ENCODE data around the gene MAPKAPK2.

MAPKAPK2 gene

DNA sequence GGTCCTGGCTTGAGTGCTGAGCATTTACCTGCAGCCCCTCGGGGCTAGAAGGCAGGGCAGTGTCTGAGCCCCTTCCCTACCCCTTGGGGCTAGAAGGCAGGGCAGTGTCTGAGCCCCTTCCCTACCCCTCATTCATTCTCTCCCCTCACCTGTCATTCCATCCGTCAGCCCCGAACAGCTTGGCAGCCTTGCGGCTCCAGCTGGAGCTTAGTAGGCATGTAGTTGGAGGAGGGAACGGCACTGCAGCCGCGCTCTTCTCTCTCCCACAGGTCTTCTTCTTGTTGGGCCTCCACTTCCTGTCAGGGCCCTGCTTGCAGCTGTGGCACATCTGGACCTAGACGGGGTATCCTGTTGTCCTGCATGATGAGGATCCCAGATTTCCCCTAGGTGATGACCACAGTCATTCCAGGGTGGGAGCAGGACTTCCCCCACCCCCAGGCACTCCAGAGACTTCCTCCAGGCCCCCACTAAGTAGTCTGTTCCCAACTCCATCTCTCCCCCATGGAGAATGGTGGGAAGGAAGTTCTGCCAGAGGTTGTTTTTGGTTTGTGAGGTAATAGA, 22.2 kb downstream of the MAPKAPK2 start:
- TF ChIP-seq, protein P1, sequence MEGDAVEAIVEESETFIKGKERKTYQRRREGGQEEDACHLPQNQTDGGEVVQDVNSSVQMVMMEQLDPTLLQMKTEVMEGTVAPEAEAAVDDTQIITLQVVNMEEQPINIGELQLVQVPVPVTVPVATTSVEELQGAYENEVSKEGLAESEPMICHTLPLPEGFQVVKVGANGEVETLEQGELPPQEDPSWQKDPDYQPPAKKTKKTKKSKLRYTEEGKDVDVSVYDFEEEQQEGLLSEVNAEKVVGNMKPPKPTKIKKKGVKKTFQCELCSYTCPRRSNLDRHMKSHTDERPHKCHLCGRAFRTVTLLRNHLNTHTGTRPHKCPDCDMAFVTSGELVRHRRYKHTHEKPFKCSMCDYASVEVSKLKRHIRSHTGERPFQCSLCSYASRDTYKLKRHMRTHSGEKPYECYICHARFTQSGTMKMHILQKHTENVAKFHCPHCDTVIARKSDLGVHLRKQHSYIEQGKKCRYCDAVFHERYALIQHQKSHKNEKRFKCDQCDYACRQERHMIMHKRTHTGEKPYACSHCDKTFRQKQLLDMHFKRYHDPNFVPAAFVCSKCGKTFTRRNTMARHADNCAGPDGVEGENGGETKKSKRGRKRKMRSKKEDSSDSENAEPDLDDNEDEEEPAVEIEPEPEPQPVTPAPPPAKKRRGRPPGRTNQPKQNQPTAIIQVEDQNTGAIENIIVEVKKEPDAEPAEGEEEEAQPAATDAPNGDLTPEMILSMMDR (IDR thresholded peaks at IDR 0.05; ENCODE audit: unreplicated experiment in 3 of 3), result no peak
- H3K4me3 Mint-ChIP-seq, result peak overlapping the region in 2 of 3 experiments; percentile 29 to 48
- peak overlapping the region; percentile 90 to 95 (median 94) for H3K27ac Mint-ChIP-seq
- H3K27me3 Mint-ChIP-seq (ENCODE audit: low read depth), result no peaks in the 10 kb centered on the region
- H3K9me3 Mint-ChIP-seq, result no peaks in the 10 kb centered on the region
- no peaks in the 10 kb centered on the region for H3K36me3 Mint-ChIP-seq (ENCODE audit: low read depth)
- peaks cover 90% of the 10 kb centered on the region for H3K4me1 Mint-ChIP-seq

DNA sequence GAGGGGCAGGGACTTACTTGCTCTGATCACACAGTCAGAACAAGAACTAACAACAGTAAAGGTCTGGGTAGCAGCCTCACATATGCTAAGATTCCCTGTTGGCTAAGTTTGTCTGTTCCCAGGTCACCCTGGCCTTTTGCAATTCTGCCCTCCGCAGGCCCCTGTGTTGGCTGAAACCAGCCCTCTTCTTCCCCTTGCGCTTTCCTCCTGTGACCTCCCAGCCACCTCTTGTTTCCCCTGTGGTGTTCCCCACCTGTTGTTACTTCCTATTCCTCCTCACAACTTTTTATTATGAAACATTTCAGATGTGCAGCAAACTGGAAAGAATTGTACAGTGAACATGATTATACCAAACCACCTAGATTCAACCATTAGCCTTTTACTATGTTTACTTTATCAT, 23.4 kb downstream of the MAPKAPK2 start:
- peak overlapping the region; percentile 1 to 45 (median 11) for H3K4me3 Mint-ChIP-seq
- TF ChIP-seq, protein P1 (IDR thresholded peaks at IDR 0.05; ENCODE audit: unreplicated experiment in 3 of 3), result no peak
- no peaks in the 10 kb centered on the region for H3K9me3 Mint-ChIP-seq
- peak overlapping the region; percentile 56 to 94 (median 90) for H3K27ac Mint-ChIP-seq
- H3K27me3 Mint-ChIP-seq (ENCODE audit: low read depth), result no peaks in the 10 kb centered on the region
- H3K4me1 Mint-ChIP-seq, result peaks cover 86% of the 10 kb centered on the region
- H3K36me3 Mint-ChIP-seq (ENCODE audit: low read depth), result no peaks in the 10 kb centered on the region

DNA sequence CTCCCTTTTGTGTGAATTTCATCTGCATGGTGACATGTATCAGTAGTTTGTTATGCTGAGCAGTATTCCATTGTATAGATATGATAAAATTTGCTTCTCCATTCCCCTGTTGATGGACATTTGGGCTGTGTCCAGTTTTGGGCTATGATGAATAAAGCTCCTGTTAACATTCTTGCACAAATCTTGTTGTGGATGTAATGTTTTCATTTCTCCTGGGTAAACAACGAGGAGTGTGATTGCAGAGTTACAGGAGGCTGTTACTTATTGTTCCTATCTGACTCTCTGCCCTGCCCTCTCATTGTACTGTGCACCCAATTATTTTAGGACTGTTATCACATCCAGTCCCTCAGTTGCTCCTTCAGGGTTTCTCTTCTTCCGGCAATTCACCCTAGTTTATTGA, 24.2 kb downstream of the MAPKAPK2 start:
- TF ChIP-seq, protein P1 (IDR thresholded peaks at IDR 0.05; ENCODE audit: unreplicated experiment in 3 of 3), result no peak
- peak overlapping the region in 2 of 3 experiments; percentile 90 to 94 for H3K27ac Mint-ChIP-seq
- H3K9me3 Mint-ChIP-seq, result no peaks in the 10 kb centered on the region
- no peaks in the 10 kb centered on the region for H3K36me3 Mint-ChIP-seq (ENCODE audit: low read depth)
- H3K27me3 Mint-ChIP-seq (ENCODE audit: low read depth), result no peaks in the 10 kb centered on the region
- no peak overlapping the region for H3K4me3 Mint-ChIP-seq
- H3K4me1 Mint-ChIP-seq, result peaks cover 86% of the 10 kb centered on the region

DNA sequence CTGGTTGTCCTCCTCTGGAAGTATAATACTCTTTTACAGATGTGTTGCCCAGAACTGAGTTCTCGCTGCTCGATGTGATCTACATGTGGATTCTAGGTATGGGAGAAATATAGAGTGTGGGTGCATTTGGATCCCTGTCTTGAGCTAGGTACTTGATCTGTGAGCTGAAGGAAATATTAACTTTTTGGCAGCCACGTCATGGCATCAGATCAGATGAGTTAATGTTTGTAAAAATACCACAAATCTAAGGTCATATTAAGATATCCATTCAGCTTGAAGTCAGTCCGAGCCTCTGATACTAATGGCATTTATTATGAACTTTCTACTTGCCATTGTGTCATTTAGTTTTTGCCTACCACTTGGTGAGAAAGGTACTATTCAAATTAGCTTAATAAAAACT, 24.6 kb downstream of the MAPKAPK2 start:
- Mint-ChIP-seq H3K27me3 (ENCODE audit: low read depth) (no peaks in the 10 kb centered on the region), H3K4me3 (peak overlapping the region in 1 of 3 experiments; percentile 5), H3K9me3 (no peaks in the 10 kb centered on the region), H3K36me3 (ENCODE audit: low read depth) (no peaks in the 10 kb centered on the region), H3K4me1 (peaks cover 86% of the 10 kb centered on the region), H3K27ac (peak overlapping the region in 2 of 3 experiments; percentile 90 to 94)
- TF ChIP-seq, protein P1 (IDR thresholded peaks at IDR 0.05; ENCODE audit: unreplicated experiment in 3 of 3), result no peak

DNA sequence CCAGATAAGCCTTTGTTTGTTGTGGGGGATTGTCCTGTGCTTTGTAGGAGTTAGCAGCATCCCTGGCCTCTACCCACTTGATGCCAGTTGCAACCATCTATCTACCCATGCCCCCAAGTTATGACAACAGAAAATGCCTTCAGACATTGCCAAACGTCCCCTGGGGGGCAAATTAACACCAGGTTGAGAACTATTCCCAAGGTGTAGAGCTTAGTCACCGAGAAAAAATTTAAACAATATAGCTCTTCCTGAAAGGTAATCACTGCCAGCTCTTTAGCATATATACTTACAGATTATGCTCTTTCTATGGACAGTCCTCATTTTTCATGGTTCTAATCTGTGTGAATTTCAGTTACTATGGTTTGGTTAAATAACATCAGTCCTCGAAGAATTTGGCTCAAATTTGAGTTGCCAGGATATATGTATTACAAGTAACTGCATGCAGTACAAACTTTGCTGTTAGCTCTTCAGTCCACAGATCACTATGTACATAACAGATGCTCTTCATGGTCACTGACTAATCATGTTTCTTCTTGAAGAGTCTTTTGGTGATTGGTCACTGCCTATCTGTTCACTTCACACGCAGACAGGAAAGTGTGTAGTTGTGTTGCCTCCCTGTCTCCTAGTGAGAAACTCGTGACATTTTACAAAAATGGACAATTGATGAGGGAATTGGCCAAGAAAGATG, 25.2 kb downstream of the MAPKAPK2 start:
- H3K4me3 Mint-ChIP-seq, result no peak overlapping the region
- peaks cover 86% of the 10 kb centered on the region for H3K4me1 Mint-ChIP-seq
- TF ChIP-seq, protein P1 (IDR thresholded peaks at IDR 0.05; ENCODE audit: unreplicated experiment in 3 of 3), result no peak
- H3K27me3 Mint-ChIP-seq (ENCODE audit: low read depth), result no peaks in the 10 kb centered on the region
- H3K27ac Mint-ChIP-seq, result peak overlapping the region in 2 of 3 experiments; percentile 79 to 94
- no peaks in the 10 kb centered on the region for H3K36me3 Mint-ChIP-seq (ENCODE audit: low read depth)
- no peaks in the 10 kb centered on the region for H3K9me3 Mint-ChIP-seq

DNA sequence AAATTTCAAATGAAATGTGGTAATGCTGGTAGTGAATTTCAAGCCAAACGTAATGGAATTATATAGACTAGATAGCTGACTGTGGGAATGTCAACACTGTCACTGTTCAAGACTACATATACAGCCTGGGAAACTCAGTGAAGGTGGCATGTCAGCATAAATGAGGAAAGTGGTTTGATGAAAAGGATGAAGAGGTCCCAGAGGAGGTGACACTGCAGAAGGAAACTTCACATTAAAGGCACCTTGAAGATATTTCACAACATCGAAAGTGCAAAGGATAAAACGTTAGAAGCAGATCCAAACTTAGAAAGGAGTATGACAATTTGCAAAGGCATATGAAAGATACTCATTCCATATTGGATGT, 25.7 kb downstream of the MAPKAPK2 start:
- Mint-ChIP-seq H3K27ac (peak overlapping the region in 2 of 3 experiments; percentile 79 to 94), H3K36me3 (ENCODE audit: low read depth) (no peaks in the 10 kb centered on the region), H3K9me3 (no peaks in the 10 kb centered on the region), H3K4me3 (no peak overlapping the region), H3K4me1 (peaks cover 86% of the 10 kb centered on the region), H3K27me3 (ENCODE audit: low read depth) (no peaks in the 10 kb centered on the region)
- TF ChIP-seq, protein P1 (IDR thresholded peaks at IDR 0.05; ENCODE audit: unreplicated experiment in 3 of 3), result no peak
